ELR (cell line): ENCODE results near the gene ANKRD13A.

Experiments
- DNase-seq: peaks from one replicate; pipeline ENCODE4 v3.0.0-alpha.2; 2015; ENCODE audit warnings: low read depth

ANKRD13A gene

DNA sequence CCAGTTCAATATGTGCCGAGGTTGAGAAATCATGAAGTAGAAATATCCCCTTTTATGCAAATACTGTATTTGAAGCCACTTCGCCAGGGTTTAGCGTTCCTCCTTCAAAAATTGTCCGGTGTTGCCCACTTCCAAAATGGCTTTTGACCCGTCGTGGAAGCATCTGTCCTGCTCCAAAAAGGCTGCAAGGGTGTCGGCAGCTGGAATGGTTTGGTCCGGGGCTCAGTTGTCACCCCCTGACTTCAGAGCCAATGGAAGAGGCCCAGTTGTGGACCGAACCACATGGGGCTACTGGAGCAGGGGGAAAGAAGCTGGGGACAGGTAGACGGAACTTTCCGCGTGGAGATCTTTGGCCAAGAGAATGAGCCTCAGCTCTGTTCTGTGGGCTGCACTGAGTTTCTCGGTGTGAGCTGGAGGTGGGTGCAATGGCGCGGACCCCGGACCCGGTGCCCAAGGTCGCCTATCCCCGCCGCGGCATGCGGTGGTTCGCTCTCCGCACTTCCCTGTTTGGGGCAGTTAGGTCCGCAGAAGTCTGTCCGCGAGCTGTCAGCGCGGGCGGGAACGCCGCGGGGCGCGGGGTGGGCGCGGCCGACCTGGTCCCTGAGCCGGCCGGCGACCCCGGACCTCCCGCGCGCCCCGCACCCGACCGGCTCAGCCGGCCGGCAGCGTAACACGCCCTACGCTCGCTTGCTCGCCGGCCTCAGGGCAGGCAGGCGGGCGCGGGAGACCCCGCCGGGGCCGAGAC, at the start of gene ANKRD13A:
Gene ANKRD13A, plus strand, starts transcription at position 527 of the 745 bp plus-strand sequence. CDS start 259 bp downstream, outside the sequence.
- DNase-seq, result peak; percentile 96

DNA sequence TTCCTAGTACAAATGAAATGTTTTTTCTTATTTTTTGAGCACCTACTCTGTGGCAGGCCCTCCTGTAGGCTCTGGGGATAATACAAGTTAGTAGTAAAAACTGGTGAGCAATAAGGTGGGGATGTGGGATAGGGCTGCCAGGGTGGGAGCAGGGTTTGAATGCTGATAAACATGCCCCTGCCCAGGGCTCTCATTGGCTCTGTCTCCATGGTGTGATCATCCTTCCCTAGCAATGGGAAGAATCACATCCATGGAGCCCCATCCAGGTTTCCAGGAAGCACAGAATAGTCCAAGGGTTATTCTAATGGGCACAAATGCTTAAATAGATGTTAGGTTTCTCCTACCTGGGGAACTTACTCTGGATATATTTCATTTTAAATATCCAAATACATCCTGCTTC, 48.6 kb upstream of the ANKRD13A start:
- no peak for DNase-seq

DNA sequence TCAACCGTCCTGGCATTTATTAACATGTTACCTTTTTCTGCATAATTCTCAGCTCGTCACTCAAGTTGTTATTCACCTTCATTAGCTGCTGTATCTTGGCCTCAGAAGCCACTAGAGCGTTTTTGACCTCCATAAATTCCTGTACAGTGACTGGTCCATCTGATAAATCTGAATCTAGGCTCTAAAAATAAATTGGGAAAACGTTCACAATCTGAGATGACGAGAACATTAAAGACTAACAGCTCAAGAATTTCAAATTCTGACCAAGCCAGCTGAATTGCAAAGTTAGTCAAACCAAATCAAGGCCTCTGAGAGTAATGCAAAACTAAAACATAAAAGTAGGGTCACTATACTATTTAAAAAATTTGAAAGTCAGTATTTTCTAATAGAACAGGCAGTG, 48.1 kb upstream of the ANKRD13A start:
- peak; percentile 95 for DNase-seq

DNA sequence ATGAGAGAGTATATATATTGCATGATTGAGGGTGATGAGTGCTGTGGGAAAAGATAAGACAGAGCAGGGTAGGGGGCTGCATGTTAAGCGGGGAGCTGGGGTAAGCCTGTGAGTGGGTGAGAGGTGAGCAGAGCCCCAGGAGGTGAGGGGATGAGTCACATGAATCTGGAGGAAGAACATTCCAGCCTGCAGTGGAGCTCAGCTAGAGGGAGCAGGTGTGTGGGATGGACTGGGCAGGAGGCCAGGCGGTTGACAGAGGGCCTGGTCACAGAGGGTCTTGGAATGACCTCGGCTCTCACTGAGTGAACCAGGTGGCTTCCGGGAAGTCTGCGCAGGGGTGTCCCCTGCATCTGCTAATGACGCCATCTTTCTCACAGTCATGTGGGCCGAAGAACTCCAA, 47.5 kb upstream of the ANKRD13A start:
- peak; percentile 87 for DNase-seq

DNA sequence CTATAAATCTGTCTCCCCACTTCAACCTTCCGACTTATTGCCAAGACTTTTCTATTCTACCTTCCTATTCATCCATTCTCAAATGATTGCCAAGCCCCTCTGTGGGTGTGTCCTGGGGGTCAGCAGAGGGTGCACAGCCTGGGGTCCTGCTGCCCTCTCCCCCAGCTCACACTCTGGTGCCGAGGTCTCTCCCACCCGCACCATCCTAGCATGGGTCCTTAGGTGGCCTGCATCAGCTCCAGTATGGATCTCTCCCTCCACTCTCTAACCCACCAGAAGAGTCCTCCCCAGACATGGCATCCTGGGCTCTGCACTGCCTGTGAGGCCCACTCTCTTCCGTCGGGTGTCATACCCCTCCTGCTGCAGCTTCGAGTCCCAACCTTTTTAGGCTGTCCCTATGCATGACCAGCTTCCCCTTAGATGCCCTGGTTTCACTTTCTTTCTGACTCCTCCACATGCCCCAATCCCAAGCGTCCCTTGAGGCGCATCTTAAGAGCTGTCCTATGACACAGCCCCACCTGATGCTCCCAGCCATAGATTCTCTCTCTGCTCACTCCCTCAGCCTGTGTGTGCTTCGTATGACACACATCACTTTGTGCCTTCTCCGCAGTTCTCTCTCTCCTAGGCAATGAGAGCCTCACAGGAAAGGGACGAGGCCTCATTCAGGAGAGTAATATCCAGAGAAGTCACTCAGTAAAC, 46.9 kb upstream of the ANKRD13A start:
- DNase-seq, result peak; percentile 31

DNA sequence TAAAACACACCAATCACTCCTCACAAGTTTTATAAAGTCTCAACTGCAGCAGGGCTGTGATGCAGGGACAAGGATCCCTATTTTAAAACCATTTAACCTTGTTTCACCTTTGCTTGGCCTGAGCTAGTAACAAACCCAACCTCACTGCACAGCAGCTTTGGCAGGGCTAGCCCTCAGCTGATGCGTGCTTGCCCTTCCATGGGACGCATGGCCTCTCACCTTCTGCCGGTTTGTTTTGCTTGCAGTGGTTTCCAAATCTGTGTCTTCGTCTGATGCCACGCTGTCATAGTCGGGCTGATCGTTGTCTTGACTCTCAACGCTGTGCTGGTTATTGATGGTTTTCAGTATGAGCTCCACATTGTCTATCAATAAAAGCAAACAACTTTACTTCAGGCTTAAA, 46.4 kb upstream of the ANKRD13A start:
- no peak for DNase-seq

DNA sequence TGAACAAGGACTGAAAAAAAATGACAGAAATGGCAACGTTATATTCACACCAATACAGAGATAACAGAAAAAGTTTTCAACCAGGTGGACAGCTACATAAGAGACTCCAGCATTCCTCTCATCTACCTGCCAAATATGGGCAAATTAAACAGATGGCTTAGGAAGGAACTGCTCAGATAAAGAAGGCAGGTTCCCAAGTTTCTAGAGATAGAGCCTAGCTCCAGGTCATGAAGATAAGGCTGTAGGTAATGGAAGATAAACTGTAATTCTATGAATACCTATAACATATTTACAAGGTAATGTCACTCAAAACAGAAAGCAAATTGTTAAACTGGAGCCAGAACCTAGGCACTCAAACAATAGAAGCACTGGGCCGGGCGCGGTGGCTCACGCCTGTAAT, 45.6 kb upstream of the ANKRD13A start:
- no peak for DNase-seq

DNA sequence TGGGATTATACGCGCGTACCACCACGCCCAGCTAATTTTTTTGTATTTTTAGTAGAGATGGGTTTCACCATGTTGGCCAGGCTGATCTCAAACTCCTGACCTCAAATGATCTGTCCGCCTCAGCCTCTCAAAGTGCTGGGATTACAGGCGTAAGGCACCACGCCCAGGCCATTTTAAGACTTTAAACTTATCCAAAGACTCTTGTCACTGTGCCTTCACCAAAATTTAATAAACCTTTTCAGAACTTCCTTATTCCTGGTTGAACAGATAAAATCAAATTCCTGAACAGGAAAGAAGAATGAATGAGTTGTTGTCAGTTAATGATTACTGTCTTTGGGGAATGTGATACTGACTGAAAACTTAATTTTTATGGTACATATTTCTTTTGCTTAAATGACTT, 40.9 kb upstream of the ANKRD13A start:
- DNase-seq, result no peak

DNA sequence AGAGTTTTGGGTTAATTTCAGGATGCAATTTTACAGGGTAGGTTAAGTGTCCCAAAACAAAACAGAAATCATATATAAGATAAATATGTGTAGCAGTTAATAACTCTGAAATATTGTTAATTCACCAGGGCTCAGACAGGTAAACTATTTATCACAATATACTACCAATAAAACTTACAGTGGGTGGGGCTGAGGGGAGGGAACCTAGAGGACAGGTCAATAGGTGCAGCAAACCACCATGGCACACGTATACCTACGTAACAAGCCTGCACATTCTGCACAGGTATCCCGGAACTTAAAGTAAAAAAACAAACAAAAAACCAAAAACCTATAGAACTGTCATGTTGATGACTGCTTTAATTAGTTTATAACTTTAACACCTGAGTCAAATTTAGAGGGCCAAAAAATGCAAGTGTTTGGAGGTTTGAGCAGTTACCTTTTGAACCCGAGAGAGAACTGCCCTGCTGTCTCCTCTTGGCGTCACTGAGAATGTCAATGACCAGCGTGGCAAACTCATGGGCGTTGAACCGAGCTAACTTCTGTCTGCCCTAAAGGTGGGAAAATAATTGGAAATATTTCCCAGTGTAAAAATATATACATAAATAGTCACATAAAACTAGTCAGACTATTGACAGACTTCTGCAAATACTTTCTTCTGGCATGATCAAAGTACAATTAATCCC, 39.7 kb upstream of the ANKRD13A start:
- no peak for DNase-seq

DNA sequence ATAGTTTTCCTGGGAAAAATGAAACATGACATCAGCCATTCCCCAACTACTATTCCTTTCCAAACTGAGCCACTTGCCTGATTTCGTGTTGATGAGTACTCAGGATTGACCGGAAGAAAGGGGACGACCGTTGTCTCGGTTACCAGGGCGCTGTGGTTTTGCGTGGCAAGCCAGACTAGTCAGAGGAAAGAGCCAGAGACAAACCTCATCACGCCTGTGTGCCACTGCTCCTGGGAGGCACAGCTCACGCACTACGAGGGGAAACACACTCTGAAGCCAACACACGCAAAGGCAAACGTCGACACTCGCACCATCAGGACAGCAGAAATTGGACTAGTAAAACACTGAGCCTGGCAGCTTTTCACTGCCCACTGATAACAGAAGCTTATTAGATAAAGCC, 38.0 kb upstream of the ANKRD13A start:
- DNase-seq, result no peak

DNA sequence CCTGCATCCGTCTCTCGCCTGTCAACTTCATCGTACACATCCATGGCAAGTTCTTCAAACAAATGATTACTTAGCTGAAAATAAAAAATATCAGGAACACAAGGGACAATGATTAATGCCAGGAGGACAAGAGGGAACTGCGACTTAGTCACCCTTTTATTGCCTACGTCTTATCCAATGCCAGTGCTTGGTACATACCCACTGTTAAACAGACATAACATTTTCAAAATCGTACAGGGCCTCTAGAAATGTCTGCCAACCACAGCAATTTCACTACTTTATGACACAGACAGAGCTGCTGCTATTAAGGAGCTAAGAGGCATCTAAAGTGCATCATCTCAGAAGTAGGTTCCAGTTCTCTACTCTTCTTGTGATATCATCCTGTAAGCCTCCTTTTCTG, 37.6 kb upstream of the ANKRD13A start:
- DNase-seq, result no peak

DNA sequence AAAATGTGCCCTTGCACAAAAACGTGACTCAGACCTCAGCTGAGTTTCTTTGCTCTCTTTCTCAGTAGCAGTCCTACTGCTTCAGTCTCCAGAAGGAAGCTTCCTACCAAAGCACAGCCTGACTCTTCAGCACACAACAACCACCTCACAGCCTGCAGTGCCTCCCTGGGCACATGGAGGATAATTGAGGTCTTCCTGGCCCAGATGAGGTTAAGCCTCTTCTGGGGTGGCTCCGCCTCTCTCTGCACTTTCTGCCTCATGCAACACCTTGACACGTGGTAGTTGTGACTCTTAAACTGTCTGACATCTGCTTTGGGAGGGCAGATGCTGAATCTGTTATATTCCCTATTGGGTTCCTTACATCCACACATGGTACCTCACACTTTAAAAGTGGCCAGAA, 36.8 kb upstream of the ANKRD13A start:
- DNase-seq, result no peak

DNA sequence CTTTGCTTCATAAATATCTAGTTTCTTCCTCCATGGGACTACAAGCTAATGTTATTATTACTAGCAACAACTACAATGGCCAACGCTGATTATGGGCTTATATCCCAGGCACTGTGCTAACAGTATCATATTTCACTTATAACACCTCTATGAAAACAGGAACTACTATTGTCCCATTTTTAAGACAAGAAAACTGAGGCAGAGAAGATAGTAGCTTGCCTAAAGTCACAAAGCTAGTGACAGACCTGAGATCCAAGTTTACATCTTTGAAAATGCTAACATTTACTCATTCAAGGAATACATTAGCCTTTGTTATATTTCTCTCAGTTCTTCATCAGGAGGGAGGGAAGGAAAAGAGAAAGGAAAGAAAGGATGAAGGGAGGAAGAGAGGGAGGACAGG, 35.9 kb upstream of the ANKRD13A start:
- no peak for DNase-seq

DNA sequence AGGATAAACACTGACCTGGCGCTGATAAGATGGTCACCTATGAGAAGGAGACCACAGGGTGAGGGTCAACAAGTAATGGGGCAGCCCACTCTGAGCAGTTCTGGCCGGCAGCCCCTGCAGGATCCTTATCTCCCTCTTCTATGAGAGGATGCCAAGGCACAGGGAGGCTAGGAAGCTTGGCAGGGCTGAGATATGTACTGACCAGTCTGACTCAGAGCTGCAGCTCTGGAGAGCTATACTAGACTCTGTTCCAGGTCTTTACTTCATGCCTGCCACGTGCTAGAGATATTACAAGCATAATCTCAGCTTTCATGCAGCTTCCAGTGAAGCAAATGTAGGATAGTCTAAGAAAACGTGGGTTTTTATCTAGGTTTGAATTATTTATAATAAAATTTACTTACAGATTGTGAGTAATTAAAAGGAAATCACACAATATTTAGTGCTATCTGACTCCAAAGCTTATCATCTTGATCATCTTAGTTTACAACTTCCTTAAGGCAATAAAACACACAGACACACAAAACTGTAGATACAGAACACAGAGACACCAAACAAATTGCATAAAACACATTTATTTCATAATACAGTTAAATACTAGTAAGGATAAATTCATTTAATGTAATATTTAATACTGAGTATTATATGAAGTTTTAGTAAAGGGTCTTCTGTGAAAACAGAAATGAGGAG, 35.3 kb upstream of the ANKRD13A start:
- peak; percentile 42 for DNase-seq

DNA sequence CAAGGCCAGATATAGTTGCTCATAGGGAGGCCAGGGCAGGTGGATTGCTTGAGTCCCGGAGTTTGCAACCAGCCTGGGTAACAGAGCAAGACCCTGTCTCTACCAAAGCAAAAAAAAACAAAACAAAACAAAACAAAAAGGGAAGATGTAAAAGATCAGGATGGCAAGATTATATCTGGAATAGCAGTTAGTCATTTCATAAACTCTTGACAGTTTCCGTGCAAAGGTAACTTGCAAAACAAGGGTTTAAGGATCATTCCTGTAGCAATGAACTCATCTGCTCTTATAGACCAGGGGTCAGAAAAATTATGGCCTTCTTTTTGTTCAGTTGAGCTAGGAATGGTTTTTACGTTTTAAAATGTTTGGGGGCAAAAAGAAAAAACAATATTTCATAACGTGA, 32.7 kb upstream of the ANKRD13A start:
- no peak for DNase-seq

DNA sequence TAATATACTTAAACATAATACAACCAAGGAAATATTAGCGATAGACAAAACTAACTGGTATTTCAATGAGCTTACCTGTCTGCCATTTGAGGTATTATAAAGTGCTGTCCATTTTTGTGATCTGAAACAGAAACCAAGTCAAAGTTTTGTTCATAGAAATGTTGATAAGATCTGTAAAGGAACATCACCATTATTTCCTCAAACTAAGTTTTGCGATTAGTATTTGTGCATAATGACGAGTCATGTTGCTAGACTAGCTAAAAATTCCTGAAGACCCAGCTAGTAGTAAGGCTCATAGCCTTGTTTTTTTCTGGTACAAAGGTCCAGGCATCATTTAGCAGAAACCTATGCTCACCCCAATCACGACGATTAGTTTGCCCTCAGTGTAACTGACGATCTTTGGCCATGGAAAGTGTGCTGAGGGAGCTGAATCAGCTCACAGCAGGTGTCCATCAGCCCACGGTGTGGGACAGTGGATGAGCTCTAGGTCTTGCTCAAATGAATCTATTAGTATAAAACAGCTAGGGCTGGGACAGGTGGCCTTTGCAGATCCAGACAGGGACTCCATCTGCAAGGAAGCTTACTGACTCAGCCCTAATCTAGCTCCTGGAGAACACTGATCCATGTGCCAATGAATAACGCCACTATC, 31.7 kb upstream of the ANKRD13A start:
- no peak for DNase-seq

DNA sequence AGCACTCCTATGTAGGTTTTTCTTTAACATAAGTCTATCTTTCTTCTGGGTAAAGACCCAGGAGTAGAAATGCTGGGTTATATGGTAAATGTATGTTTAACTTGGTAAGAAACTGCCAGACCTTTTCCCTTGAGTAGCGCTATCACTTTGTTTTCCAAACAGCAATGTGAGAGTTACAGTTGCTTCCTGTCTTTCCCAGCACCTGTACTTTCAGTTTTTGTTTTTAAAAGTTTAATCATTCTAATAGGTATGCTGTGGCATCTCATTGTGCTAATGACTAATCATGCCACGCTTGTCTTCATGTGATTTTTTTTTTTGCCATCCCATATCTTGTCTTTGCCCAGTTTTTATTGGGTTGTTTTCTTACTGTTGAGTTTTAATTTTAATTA, 31.2 kb upstream of the ANKRD13A start:
- DNase-seq, result no peak

DNA sequence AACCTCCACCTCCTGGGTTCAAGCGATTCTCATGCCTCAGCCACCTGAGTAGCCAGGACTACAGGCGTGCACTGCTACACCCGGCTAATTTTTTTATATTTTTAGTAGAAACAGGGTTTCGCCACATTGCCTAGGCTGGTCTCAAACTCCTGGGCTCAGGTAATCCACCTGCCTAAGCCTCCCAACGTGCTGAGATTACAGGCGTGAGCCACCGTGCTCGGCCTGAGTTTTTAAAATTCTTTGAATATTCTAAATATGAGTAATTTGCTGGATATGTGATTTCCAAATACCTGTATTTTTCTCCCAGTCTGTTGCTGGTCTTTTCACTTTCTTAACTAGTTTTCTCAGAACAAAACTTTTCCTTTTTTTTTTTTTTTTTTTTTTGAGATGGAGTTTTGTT, 30.4 kb upstream of the ANKRD13A start:
- no peak for DNase-seq

DNA sequence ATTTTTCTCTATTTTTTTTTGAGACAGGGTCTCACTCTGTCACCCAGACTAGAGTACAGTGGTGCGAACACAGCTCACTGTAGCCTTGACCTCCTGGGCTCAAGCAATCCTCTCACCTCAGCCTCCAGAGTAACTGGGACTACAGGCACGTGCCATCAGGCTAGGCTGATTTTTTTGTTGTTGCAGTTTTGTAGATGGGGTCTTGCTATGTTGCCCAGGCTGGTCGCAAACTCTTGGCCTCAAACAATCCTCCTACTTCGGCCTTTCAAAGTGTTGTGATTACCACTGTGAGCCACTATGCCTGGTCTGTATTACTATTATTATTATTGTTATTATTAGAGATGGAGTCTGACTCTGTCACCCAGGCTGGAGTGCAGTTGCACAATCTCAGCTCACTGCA, 26.4 kb upstream of the ANKRD13A start:
- no peak for DNase-seq

DNA sequence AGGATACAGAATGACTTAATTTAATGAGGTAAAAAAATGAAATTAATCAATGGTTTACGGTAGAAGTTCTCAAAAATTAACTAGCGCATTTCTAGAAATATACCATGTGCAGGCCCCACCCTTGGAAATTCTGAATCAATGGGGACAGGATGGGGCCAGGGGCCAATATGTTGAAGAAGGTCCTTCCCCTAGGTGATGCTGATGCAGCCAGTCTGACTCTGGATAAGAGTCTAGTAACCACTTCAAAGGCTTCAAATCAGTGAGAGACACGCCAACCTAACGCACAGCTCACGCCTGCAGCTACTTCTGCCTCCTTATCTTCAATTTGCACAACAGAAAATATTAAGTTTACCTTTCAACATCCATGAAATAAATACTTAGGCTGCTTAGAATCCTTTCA, 17.9 kb upstream of the ANKRD13A start:
- DNase-seq, result no peak

DNA sequence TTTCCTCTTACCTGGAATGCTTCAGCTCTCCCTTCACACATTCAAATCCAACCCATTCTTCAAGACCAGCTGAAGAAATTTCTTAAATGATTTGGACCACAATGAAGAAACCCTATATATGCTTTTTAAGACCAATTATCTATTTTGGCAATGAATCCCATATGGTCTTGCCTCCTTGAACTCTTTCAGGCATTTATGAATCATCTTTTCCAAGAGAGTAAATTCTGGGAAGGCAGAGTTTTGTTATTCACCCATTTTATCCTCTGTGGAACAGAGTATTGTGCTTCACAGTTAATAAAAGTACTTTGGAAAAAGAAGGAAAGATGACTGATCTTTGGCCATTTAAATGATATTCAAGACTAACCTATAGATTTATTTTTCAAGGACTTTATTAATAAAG, 17.0 kb upstream of the ANKRD13A start:
- no peak for DNase-seq
